COLO829 (cell line): Measurements from ENCODE around the gene AMMECR1.
"Not testable (repeated sequence)": the region's sequence is repeated elsewhere in the genome, so short reads cannot be mapped to it uniquely, and the experiment has no call there.

ENCODE experiments used
- DNase-seq: peaks from one replicate; pipeline ENCODE4 v3.0.0; 2012; ENCODE audit warnings: low spot score

The AMMECR1 gene

GRCh38 chrX:110167952-110168451 lies 149.9 kb downstream of the AMMECR1 start:
- DNase-seq = peak; percentile 50

GRCh38 chrX:110163488-110163887 lies 154.4 kb downstream of the AMMECR1 start:
- no peak for DNase-seq

- no peak for DNase-seq
Measured at GRCh38 chrX:110162867-110163266, 155.0 kb downstream of the AMMECR1 start.

DNA sequence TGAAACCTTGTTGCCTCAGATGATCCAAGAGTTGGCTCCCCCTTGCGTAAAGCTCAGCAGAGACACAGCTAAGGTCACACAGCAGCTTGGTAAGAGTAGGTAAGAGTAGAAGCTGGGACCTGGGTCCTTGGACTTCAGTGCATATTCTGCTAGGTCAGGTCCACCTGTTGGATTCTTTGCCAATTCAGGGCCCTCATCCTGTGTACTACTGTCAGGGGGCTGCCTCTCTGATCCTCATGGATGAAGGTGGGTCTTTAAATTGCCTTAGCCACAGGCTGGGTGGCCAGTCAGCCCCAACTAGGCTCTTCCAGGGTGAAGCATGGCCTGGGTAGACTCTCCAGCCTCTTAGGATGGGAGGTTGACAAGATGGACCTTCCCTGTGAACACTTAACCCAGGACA lies 155.8 kb downstream of the AMMECR1 start:
- DNase-seq = no peak

- no peak for DNase-seq
Measured at GRCh38 chrX:110161361-110161686, 156.6 kb downstream of the AMMECR1 start.

- no peak for DNase-seq
Measured at GRCh38 chrX:110159865-110160264, 158.0 kb downstream of the AMMECR1 start.

- no peak for DNase-seq
Measured at GRCh38 chrX:110159235-110159634, 158.7 kb downstream of the AMMECR1 start.

- no peak for DNase-seq
Measured at GRCh38 chrX:110157444-110157843, 160.4 kb downstream of the AMMECR1 start.

DNA sequence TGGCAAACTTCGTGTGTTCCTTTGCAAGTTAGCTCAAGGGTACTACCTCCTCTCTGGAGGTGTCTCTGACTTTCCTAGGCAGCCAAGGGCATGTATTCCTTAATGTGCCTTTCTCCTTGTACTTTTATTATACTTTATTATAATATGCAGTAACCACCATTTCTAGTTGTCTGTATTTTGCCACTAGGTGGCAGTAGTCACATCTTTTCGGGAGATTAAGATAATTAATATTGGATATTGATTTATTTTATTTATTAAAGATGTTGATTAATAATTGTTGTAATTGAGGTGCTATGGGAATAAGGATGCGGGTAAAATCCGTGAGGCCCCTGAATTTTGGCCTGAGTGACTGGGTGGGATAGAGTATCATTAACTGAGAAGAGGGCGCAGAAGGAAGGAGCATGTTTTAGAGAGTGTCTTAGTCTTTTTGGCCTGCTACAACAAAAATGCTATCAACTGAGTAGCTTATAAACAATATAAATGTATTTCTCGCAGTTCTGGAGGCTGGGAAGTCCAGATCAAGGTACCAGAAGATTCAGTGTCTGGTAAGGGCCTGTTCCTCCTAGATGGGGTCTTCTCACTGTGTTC lies 161.6 kb downstream of the AMMECR1 start:
- no peak for DNase-seq

DNA sequence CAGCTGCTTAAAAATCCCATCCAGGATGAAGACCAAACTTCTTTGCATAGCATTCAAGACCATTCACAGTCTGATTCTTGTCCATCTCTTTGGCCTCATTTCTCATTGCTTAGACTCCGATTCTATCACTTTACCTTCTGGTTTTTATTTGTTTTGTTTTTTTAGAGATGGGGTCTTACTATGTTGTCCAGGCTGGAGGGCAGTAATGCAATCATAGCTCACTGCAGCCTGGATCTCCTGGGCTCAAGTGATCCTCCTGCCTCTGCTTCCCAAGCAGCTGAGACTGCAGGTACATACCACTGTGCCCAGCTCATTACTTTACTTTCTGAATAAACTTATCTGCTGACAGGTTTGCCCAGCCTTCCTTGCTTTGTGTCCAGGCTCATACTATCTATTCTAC lies 162.1 kb downstream of the AMMECR1 start:
- DNase-seq = no peak

DNA sequence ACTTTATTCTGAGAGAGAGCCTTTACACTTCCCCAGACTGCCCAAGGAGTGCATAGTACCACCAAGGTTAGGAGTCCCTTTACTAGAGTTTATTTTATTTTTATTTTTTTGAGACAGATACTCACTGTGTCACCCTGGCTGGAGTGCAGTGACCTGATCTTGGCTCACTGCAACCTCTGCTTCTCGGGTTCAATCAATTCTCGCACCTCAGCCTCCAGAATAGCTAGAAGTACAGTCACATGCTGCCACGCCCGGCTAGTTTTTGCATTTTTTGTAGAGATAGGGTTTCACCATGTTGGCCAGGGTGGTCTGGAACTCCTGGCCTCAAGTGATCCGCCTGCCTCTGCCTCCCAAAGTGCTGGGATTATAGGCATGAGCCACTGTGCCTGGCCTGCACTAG lies 163.6 kb downstream of the AMMECR1 start:
- DNase-seq = not testable (repeated sequence)

- DNase-seq = no peak
Measured at GRCh38 chrX:110153896-110154295, 164.0 kb downstream of the AMMECR1 start.

- no peak for DNase-seq
Measured at GRCh38 chrX:110153244-110153643, 164.6 kb downstream of the AMMECR1 start.

DNA sequence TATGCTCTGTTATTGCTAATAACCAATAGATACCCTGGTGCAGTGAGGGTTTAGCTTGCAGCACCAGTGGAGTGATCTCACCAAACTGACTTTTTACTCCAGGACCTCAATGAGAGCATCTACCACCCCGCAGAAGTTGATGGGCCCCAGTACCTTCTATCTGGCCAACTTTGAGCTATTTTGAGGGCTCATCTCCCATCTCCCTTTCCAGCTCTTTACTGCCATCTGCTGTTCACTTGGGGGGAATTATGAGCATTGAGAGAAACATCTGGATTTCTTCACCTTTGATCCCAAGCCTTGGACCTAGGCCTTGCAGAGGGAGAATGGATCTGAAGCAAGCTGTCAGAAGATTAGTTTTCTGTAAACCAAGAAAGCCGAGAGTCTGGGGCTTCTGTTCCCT lies 171.4 kb downstream of the AMMECR1 start:
- DNase-seq = peak; percentile 52

- DNase-seq = peak; percentile 16
Measured at GRCh38 chrX:110145854-110146253, 172.0 kb downstream of the AMMECR1 start.

GRCh38 chrX:110145311-110145710 lies 172.6 kb downstream of the AMMECR1 start:
- no peak for DNase-seq
